PC-9 (cell line): ENCODE results near the gene HOOK1. TPM values are rescaled to one million over a fixed set of nuclear protein-coding genes. Genes with fewer than 3 reads are reported as not detected.
"Not testable (repeated sequence)": the region's sequence is repeated elsewhere in the genome, so short reads cannot be mapped to it uniquely, and the experiment has no call there.

Experiments
- BruUV-seq: library from RNA; stranded (reverse); fragments of 400-500 nt; replicated peaks from 2 replicates; lab custom pipeline; 2021; lab: Mats Ljungman, UMichigan
- CTCF ChIA-PET: fragments of 300-600 bp; sonication (Branson Sonifier 250); formaldehyde crosslinking; loops from one replicate; lab custom pipeline; 2022; ENCODE audit warnings: antibody characterized with exemption; lab: Charles Lee
- POLR2A ChIA-PET: fragments of 300-600 bp; sonication (Branson Sonifier 250); formaldehyde crosslinking; loops from one replicate; lab custom pipeline; 2022; ENCODE audit warnings: antibody characterized with exemption; ENCODE audit not compliant: unreplicated experiment; lab: Charles Lee
- DNase-seq, 2 experiments: peaks; one replicate each; pipeline versions ENCODE4 v3.0.0 to v3.0.0-alpha.2; 2015 to 2022; ENCODE audit warnings: mixed read lengths in 1 of 2
- H2AFZ ChIP-seq: fragments of 200-600 bp; sonication (generic); 2 replicates; pipeline ENCODE4 v1.8.1; 2017; ENCODE audit warnings: antibody characterized with exemption
- H3F3A ChIP-seq: fragments of 200-600 bp; sonication (generic); 2 replicates; pipeline ENCODE4 v1.8.1; 2017; ENCODE audit warnings: antibody characterized with exemption, mild to moderate bottlenecking, low read depth; ENCODE audit not compliant: insufficient read depth
- H3K27ac ChIP-seq: fragments of 200-600 bp; sonication (generic); 2 replicates; pipeline ENCODE4 v1.6.1; 2016; ENCODE audit warnings: mixed run types
- H3K27me3 ChIP-seq: fragments of 200-600 bp; sonication (generic); 2 replicates; pipeline ENCODE4 v1.6.1; 2016; ENCODE audit warnings: low read depth, mixed run types; ENCODE audit not compliant: insufficient read depth
- H3K36me3 ChIP-seq: fragments of 200-600 bp; sonication (generic); 2 replicates; pipeline ENCODE4 v1.6.1; 2016; ENCODE audit warnings: low read depth, mixed run types
- H3K4me1 ChIP-seq: fragments of 200-600 bp; sonication (generic); replicated peaks from 2 replicates; pipeline ENCODE4 v1.6.1; 2016; ENCODE audit warnings: mixed run types; ENCODE audit not compliant: insufficient read depth
- H3K4me2 ChIP-seq: fragments of 200-600 bp; sonication (generic); 2 replicates; pipeline ENCODE4 v1.6.1; 2017; ENCODE audit warnings: mixed run types
- H3K4me3 ChIP-seq: fragments of 200-600 bp; sonication (generic); 2 replicates; pipeline ENCODE4 v1.6.1; 2016; ENCODE audit warnings: mixed run types
- H3K79me2 ChIP-seq: fragments of 200-600 bp; sonication (generic); 2 replicates; pipeline ENCODE4 v1.6.1; 2017; ENCODE audit warnings: low read depth, mixed run types
- H3K9me2 ChIP-seq: fragments of 200-600 bp; sonication (generic); 2 replicates; pipeline ENCODE4 v1.8.1; 2017; ENCODE audit warnings: mild to moderate bottlenecking; ENCODE audit not compliant: insufficient read depth
- H3K9me3 ChIP-seq: fragments of 200-600 bp; sonication (generic); 2 replicates; pipeline ENCODE4 v1.8.1; 2016; ENCODE audit warnings: low read depth; ENCODE audit not compliant: insufficient read depth
- H4K20me1 ChIP-seq: fragments of 200-600 bp; sonication (generic); 2 replicates; pipeline ENCODE4 v1.8.1; 2017; ENCODE audit not compliant: insufficient read depth
- EZH2 ChIP-seq: fragments of 200-600 bp; sonication (generic); IDR thresholded peaks from 2 replicates; pipeline ENCODE4 v1.8.0; 2017; ENCODE audit warnings: antibody characterized with exemption, low read depth
- intact Hi-C: fragments of 100-400 bp; cut with micrococcal nuclease; formaldehyde crosslinking; loops from one replicate; pipeline ENCODE4 v1.10.0; 2022; ENCODE audit not compliant: unreplicated experiment
- total RNA-seq: library from RNA; stranded (reverse); gene quantifications from 2 replicates; pipeline ENCODE4 v1.2.3, GENCODE V29; 2021
- TF ChIP-seq, protein P1 (sequence below): fragments of 200-600 bp; sonication (generic); conservative IDR thresholded peaks from 2 replicates; pipeline ENCODE4 v1.6.1; 2017; ENCODE audit warnings: mixed run types, antibody characterized with exemption, mild to moderate bottlenecking, moderate library complexity

Gene HOOK1
- total RNA-seq, 1 experiment from 2014 or later, result 23.7 TPM

GRCh38 chr1:59852117-59852516, 37.4 kb downstream of the HOOK1 start:
- BruUV-seq, result no TSS peak
- H3K4me2 ChIP-seq, result no peak overlapping the region
- CTCF ChIA-PET, result no interaction called here
- H3K9me3 ChIP-seq, result no peaks in the 10 kb centered on the region
- POLR2A ChIA-PET, result no interaction called here
- no peak for TF ChIP-seq EZH2
- TF ChIP-seq, protein P1, sequence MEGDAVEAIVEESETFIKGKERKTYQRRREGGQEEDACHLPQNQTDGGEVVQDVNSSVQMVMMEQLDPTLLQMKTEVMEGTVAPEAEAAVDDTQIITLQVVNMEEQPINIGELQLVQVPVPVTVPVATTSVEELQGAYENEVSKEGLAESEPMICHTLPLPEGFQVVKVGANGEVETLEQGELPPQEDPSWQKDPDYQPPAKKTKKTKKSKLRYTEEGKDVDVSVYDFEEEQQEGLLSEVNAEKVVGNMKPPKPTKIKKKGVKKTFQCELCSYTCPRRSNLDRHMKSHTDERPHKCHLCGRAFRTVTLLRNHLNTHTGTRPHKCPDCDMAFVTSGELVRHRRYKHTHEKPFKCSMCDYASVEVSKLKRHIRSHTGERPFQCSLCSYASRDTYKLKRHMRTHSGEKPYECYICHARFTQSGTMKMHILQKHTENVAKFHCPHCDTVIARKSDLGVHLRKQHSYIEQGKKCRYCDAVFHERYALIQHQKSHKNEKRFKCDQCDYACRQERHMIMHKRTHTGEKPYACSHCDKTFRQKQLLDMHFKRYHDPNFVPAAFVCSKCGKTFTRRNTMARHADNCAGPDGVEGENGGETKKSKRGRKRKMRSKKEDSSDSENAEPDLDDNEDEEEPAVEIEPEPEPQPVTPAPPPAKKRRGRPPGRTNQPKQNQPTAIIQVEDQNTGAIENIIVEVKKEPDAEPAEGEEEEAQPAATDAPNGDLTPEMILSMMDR, result no peak
- peaks cover 17% of the 10 kb centered on the region; the same call in 1 of the 2 replicates for H3K36me3 ChIP-seq
- no peak for DNase-seq
- H3K27ac ChIP-seq, result no peak overlapping the region
- no peak overlapping the region for H3K4me3 ChIP-seq
- H3K79me2 ChIP-seq, result no peaks in the 10 kb centered on the region
- H2AFZ ChIP-seq, result no peak overlapping the region
- intact Hi-C loops, result no loop called here
- no peaks in the 10 kb centered on the region for H4K20me1 ChIP-seq
- H3F3A ChIP-seq, result no peaks in the 10 kb centered on the region
- no peaks in the 10 kb centered on the region for H3K4me1 ChIP-seq
- H3K9me2 ChIP-seq, result no peaks in the 10 kb centered on the region
- no peaks in the 10 kb centered on the region for H3K27me3 ChIP-seq

DNA sequence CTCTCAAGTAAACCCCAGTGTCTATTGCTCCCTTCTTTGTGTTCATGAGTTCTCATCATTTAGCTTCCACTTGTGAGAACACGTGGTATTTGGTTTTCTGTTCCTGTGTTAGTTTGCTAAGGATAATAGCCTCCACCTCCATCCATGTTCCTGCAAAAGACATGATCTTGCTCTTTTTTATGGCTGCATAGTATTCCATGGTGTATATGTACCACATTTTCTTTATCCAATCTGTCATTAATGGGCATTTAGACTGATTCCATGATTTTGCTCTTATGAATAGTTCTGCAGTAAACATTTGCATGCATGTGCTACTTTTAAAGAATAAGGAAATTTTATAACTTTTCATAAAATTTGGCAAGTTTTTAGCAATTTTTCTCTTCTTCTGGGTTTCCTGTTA, 40.5 kb downstream of the HOOK1 start:
- H3K27ac ChIP-seq, intact Hi-C loops, H3K4me2 ChIP-seq, H3K4me3 ChIP-seq, H3K79me2 ChIP-seq, DNase-seq, H2AFZ ChIP-seq, H3K9me3 ChIP-seq, H3K27me3 ChIP-seq, H3K36me3 ChIP-seq, H3F3A ChIP-seq, H3K9me2 ChIP-seq, H3K4me1 ChIP-seq, POLR2A ChIA-PET, BruUV-seq, H4K20me1 ChIP-seq, CTCF ChIA-PET: not testable (repeated sequence)

DNA sequence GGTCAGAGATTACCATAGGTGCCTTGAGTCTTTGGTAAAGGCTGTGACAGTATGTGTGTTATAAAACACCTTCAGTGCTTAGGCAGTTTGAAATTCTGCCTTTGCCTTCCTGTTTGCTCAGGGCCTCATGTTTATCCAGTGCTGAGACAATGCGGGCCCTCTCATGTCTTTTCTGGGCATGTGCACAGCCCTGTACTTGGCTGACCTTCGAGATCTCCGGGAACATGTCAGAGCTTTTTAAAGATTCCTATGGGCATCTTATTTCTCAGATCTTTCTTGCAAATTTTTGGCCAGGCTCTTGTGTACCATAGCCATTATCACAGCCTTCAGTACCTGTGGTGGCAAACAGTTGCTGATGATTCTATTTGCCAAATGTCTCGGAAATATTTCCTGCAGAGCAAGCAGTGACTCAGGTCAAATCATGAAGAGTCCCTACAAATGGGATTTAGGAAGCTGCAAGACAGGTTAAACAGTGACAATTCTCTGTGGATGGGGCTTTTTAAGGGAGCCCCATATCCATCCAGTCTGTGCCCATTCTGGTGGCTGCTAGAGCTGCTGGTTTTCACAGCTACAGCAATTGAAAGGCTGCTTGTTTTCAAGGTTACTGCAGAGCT, 42.1 kb downstream of the HOOK1 start:
- no peaks in the 10 kb centered on the region for H3K9me3 ChIP-seq
- no peak overlapping the region for H3K4me2 ChIP-seq
- TF ChIP-seq, protein P1, result no peak
- no peak for TF ChIP-seq EZH2
- no peaks in the 10 kb centered on the region for H4K20me1 ChIP-seq
- CTCF ChIA-PET, result no interaction called here
- H3K27me3 ChIP-seq, result no peaks in the 10 kb centered on the region
- H3K36me3 ChIP-seq, result peaks cover 6% of the 10 kb centered on the region; the same call in 1 of the 2 replicates
- no TSS peak for BruUV-seq
- H3K4me3 ChIP-seq, result no peak overlapping the region
- H3K4me1 ChIP-seq, result no peaks in the 10 kb centered on the region
- H3F3A ChIP-seq, result no peaks in the 10 kb centered on the region
- intact Hi-C loops, result no loop called here
- POLR2A ChIA-PET, result no interaction called here
- DNase-seq, result no peak
- no peaks in the 10 kb centered on the region for H3K9me2 ChIP-seq
- no peaks in the 10 kb centered on the region for H3K79me2 ChIP-seq
- no peak overlapping the region for H3K27ac ChIP-seq
- H2AFZ ChIP-seq, result no peak overlapping the region
